ENCODE results near the gene ANAPC1.
"Not testable (repeated sequence)": the region's sequence is repeated elsewhere in the genome, so short reads cannot be mapped to it uniquely, and the experiment has no call there.

ANAPC1 gene

GRCh38 chr2:111735838-111736721 is 147.9 kb downstream of the ANAPC1 start:
- DNase-seq (ENCODE audit: low spot score), result not testable (repeated sequence)

- not testable (repeated sequence) for DNase-seq (ENCODE audit: low spot score)
These were observed 148.6 kb downstream of the ANAPC1 start for GRCh38 chr2:111735420-111735819.

GRCh38 chr2:111729812-111730458 is 154.1 kb downstream of the ANAPC1 start:
- not testable (repeated sequence) for DNase-seq (ENCODE audit: low spot score)

GRCh38 chr2:111727611-111728110 is 156.3 kb downstream of the ANAPC1 start:
- DNase-seq (ENCODE audit: low spot score), result not testable (repeated sequence)

GRCh38 chr2:111725742-111726141 is 158.3 kb downstream of the ANAPC1 start:
- not testable (repeated sequence) for DNase-seq (ENCODE audit: low spot score)

GRCh38 chr2:111719610-111720009 is 164.4 kb downstream of the ANAPC1 start:
- not testable (repeated sequence) for DNase-seq (ENCODE audit: low spot score)

All from germinal center (tissue), 1 donor.